ENCODE measurements around the gene IGFBP2. TPM values are rescaled to one million over a fixed set of nuclear protein-coding genes. Genes with fewer than 3 reads are reported as not detected.

IGFBP2 gene
- total and polyA plus RNA-seq, 10 donors, result 61.3 to 334 (median 257) TPM

GRCh38 chr2:216671791-216672343 is 38.6 kb downstream of the IGFBP2 start:
- no peaks in the 10 kb centered on the region for H3K4me1 ChIP-seq
- H3K4me3 ChIP-seq, result no peak overlapping the region
- DNase-seq, result no peak
- WGBS, 5 donors, result 81 to 94% (median 86%) methylated on average over 10 to 12 of the region's 12 CpGs
- no peaks in the 10 kb centered on the region for H3K9me3 ChIP-seq
- TF ChIP-seq POLR2A (IDR thresholded peaks at IDR 0.05), result no peak
- no peak for TF ChIP-seq POLR2AphosphoS5 (IDR thresholded peaks at IDR 0.05)
- no peak for TF ChIP-seq CTCF (IDR thresholded peaks at IDR 0.05 in 8 of 11, conservative IDR thresholded peaks at IDR 0.05 in 3 of 11)
- H3K27ac ChIP-seq, result no peak overlapping the region
- intact Hi-C loops (cut with DNase I; ENCODE audit: low total_unique reads), result no loop called here
- peaks cover 0 to under 1% (median 0%) of the 10 kb centered on the region in 6 donors for H3K36me3 ChIP-seq
- H3K27me3 ChIP-seq (replicated peaks in 1 of 7), result peaks cover 0 to 20% (median 0%) of the 10 kb centered on the region in 7 donors

- WGBS, 5 donors, result 83 to 94% (median 91%) methylated on average over 10 of the region's 10 CpGs
- peaks cover 0 to 26% (median 0%) of the 10 kb centered on the region in 7 donors for H3K27me3 ChIP-seq (replicated peaks in 1 of 7)
- no peaks in the 10 kb centered on the region for H3K9me3 ChIP-seq
- no peaks in the 10 kb centered on the region for H3K4me1 ChIP-seq
- H3K27ac ChIP-seq, result no peak overlapping the region
- intact Hi-C loops (cut with DNase I; ENCODE audit: low total_unique reads), result no loop called here
- no peak overlapping the region for H3K4me3 ChIP-seq
- no peak for DNase-seq
- TF ChIP-seq CTCF (IDR thresholded peaks at IDR 0.05 in 8 of 11, conservative IDR thresholded peaks at IDR 0.05 in 3 of 11), result no peak
- TF ChIP-seq POLR2A (IDR thresholded peaks at IDR 0.05), result no peak
- TF ChIP-seq POLR2AphosphoS5 (IDR thresholded peaks at IDR 0.05), result no peak
- H3K36me3 ChIP-seq, result peaks cover 0 to 6% (median 0%) of the 10 kb centered on the region in 6 donors
These were observed 39.2 kb downstream of the IGFBP2 start for GRCh38 chr2:216672466-216672865.

GRCh38 chr2:216673021-216673420 is 39.8 kb downstream of the IGFBP2 start:
- H3K9me3 ChIP-seq, result no peaks in the 10 kb centered on the region
- H3K4me3 ChIP-seq, result no peak overlapping the region
- H3K27me3 ChIP-seq (replicated peaks in 1 of 7), result peaks cover 0 to 31% (median 0%) of the 10 kb centered on the region in 7 donors
- peaks cover 0 to 12% (median 0%) of the 10 kb centered on the region in 6 donors for H3K36me3 ChIP-seq
- no peaks in the 10 kb centered on the region for H3K4me1 ChIP-seq
- intact Hi-C loops (cut with DNase I; ENCODE audit: low total_unique reads), result no loop called here
- H3K27ac ChIP-seq, result no peak overlapping the region
- WGBS, 5 donors, result 88 to 96% (median 94%) methylated on average over 10 of the region's 10 CpGs
- DNase-seq, result no peak
- TF ChIP-seq CTCF (IDR thresholded peaks at IDR 0.05 in 8 of 11, conservative IDR thresholded peaks at IDR 0.05 in 3 of 11), result no peak
- no peak for TF ChIP-seq POLR2A (IDR thresholded peaks at IDR 0.05)
- no peak for TF ChIP-seq POLR2AphosphoS5 (IDR thresholded peaks at IDR 0.05)

GRCh38 chr2:216673609-216674008 is 40.4 kb downstream of the IGFBP2 start:
- no peak overlapping the region for H3K4me3 ChIP-seq
- no peak overlapping the region for H3K27ac ChIP-seq
- peaks cover 0 to 18% (median 0%) of the 10 kb centered on the region in 6 donors for H3K36me3 ChIP-seq
- H3K27me3 ChIP-seq (replicated peaks in 1 of 7), result peaks cover 0 to 31% (median 0%) of the 10 kb centered on the region in 7 donors
- H3K9me3 ChIP-seq, result no peaks in the 10 kb centered on the region
- no peak for TF ChIP-seq POLR2AphosphoS5 (IDR thresholded peaks at IDR 0.05)
- no peak for TF ChIP-seq CTCF (IDR thresholded peaks at IDR 0.05 in 8 of 11, conservative IDR thresholded peaks at IDR 0.05 in 3 of 11)
- no peak for TF ChIP-seq POLR2A (IDR thresholded peaks at IDR 0.05)
- 74 to 95% (median 91%) methylated on average over 5 to 9 of the region's 9 CpGs for WGBS, 5 donors
- H3K4me1 ChIP-seq, result no peaks in the 10 kb centered on the region
- intact Hi-C loops (cut with DNase I; ENCODE audit: low total_unique reads), result no loop called here
- no peak for DNase-seq

Data from spleen (tissue), 11 donors.